NCI-H2227 (cell line): ENCODE data around the gene PRKAB2.
"Not testable (repeated sequence)": the region's sequence is repeated elsewhere in the genome, so short reads cannot be mapped to it uniquely, and the experiment has no call there.

Experiments
- DNase-seq: peaks from one replicate; lab custom pipeline; 2025; ENCODE audit not compliant: unreplicated experiment; lab: John Stamatoyannopoulos, UW

PRKAB2 gene

DNA sequence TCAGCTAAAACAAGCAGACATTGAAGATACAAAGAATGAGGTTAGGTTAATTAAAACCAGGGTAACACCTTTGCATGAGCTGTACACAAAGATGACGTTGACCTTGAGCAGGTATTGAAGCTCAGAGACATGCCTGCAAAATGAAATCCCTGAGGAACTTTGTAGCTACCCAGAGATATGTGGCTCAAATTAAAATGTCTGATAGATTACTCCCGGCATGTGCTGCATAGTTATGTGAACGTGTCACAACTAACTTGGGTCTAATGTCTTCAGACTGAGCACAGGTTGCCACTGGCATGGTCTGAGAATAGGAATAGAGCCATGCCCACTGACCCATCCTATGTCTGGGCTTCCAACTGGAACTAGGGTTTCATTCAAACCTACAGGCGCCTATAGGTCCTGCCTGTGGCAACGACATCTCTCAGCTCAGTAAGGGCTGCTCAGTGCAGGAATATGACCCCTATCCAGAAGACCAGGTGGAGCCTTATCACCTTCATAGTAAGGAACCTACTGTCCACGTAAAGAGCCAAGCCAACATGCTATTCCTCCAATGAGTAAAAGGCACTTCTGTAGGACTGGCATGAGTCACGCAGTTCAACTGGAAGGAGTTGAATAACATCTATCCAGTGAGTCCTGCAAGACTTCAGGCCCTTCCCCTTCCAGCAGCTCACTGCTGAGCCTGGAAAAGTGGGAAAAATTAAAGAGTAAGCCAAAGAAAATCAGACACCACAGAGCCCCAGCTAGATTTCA, 60.7 kb downstream of the PRKAB2 start:
- DNase-seq: no peak

DNA sequence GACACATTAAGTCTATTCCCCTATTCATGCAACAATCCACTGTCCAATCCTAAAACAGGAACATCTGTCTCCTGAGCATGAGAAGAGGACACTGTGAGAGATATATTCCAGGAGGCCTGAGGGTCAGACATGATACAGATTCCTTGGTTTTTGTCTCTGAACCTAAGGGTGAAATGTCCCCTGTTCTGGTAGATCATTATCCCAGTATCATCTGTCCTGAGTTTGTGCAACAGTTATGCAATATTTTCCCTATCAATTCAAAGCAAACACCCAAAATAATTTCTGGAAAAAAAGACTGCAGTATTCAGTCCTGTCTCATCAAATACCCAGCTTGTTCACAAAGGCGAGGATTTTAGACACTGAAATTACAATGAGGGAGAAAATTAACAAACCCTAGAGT, 61.4 kb downstream of the PRKAB2 start:
- no peak for DNase-seq

DNA sequence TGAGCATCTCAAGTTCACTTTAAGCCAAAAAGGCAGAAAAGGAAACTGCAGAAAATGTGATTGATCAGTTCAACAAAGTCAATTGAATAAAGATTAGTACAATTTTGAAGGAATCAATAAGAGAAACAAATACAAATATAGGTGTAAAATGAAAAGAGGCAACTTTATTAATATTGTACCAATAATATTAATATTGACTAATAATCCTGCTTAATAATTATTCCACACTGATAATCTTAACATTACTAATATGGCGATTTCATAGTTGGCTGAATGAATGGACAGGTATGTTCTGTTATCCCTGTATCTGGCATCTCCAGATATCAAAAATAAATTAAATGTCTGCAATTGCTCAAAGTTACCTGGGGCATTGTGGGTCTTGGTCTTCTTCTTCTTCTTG, 61.8 kb downstream of the PRKAB2 start:
- no peak for DNase-seq

DNA sequence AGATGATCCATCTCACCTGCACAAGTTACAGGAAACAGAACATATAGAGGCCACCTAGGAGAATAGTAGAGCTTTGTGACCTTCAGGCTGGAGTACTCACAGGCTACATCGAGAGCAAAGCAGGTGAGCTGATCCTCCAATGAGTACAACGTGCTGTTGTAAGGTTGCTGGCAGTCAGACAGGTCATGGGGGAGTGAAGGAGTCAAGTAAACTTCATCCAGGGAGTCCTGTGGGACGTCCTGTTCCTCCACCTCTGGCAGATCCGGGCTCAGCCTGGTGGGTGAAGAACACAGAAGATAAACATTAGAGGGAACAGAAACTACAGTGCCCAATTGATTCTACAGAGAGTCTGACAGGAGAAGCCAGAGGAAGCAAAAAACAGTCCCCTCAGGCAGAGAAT, 62.5 kb downstream of the PRKAB2 start:
- DNase-seq: no peak

DNA sequence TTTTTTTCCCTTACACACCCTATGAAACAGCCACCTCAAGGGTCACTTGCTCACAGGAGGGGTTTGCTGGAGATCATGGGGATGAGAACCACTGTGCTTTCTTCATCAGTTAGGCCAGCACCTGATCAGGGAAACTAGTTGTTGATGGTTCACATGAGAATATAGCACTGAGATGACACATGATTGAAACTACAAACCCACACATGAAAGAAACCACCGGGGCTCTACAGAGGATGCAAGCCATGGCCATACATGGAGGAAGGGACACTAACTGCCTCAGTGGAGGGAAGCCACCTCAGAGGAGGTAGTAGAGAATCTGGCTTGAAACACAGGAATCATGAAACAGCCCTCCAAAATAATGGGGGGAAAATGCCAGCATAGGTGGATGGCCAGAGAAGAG, 63.2 kb downstream of the PRKAB2 start:
- no peak for DNase-seq

DNA sequence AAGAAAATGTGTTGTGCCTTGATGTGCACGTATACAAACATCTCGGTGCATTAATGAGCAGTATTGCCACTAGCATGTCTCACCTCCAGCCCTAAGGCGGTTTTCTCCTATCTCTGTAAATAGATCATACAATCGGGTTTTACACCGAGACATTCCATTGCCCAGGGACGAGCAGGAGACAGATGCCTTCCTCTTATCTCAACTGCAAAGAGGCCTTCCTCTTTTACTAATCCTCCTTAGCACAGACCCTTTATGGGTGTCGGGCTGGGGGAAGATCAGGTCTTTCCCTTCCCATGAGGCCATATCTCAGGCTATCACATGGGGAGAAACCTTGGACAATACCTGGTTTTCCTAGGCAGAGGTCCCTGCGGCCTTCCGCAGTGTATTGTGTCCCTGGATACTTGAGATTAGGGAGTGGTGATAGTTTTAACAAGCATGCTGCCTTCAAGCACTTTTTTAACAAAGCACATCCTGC, 65.8 kb downstream of the PRKAB2 start:
- not testable (repeated sequence) for DNase-seq

DNA sequence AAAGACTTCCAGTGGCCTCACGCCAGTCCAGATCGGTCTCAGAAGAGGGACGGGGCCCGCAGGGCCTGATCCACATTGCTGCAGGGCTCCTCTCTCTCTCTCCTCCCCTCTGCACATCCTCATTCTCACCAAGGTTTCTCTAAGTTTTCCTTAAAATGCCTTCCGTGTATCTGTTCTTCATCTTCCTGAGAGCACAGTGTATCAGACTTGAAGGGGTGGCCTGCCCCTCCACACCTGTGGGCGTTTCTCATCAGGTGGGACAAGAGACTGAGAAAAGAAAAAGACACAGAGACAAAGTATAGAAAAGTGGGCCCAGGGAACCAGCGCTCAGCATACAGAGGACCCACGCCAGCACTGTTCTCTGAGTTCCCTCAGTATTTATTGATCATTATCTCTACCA, 66.4 kb downstream of the PRKAB2 start:
- no peak for DNase-seq
